Left lung (tissue), 10 donors: Measurements from ENCODE around the gene CFAP161. TPM values are rescaled to one million over a fixed set of nuclear protein-coding genes. Genes with fewer than 3 reads are reported as not detected.

Experiments
- ATAC-seq: fragments of 200-7000 bp; cut with Tn5 transposase; one replicate; pipeline ENCODE4 v1.9.1; 2020; ENCODE audit warnings: moderate library complexity
- DNase-seq, 4 donors: peaks; one replicate each; pipeline ENCODE4 v3.0.0-alpha.2; 2013 to 2020
- H3K27ac ChIP-seq, 2 donors: fragments of 200-600 bp; sonication (generic) in 1 of 2; one replicate each; pipeline versions ENCODE4 v1.5.0 to v1.8.0; 2020 to 2021
- H3K27me3 ChIP-seq, 2 donors: fragments of 200-600 bp; sonication (generic) in 1 of 2; one replicate each; pipeline versions ENCODE4 v1.5.0 to v1.8.0; 2020 to 2021
- H3K36me3 ChIP-seq, 2 donors: fragments of 200-600 bp; sonication (generic) in 1 of 2; one replicate each; pipeline versions ENCODE4 v1.5.0 to v1.8.0; 2020 to 2021
- H3K4me1 ChIP-seq, 2 donors: fragments of 200-600 bp; one replicate each; pipeline ENCODE4 v1.8.0; 2021
- H3K4me3 ChIP-seq, 2 donors: fragments of 200-600 bp; sonication (generic) in 1 of 2; one replicate each; pipeline versions ENCODE4 v1.5.0 to v1.8.0; 2020 to 2021; ENCODE audit warnings: mild to moderate bottlenecking in 1 of 2
- H3K9me3 ChIP-seq, 2 donors: fragments of 200-600 bp; sonication (generic) in 1 of 2; one replicate each; pipeline versions ENCODE4 v1.5.0 to v1.8.0; 2020 to 2021
- intact Hi-C, 2 donors: fragments of 100-400 bp; cut with DNase I; formaldehyde crosslinking; loops; one replicate each; pipeline versions ENCODE4 v1.11.2 to v1.14.2; 2022
- polyA plus RNA-seq, 6 donors: library from polyadenylated mRNA; unstranded; fragments of 120-200 nt; gene quantifications; one replicate each; pipeline ENCODE4 v1.2.1, GENCODE V29; 2013; ENCODE audit not compliant: insufficient read length in 6 of 6
- total RNA-seq, 2 donors: library from RNA; stranded (reverse); fragmentation: NEBNext Ultra II Directional; extraction: Animal tissue kit (Norgen Biotek cat#: 25700); gene quantifications; one replicate each; pipeline ENCODE4 v1.2.1, GENCODE V29; 2021
- TF ChIP-seq, protein P1 (sequence below), 2 donors: fragments of 200-600 bp; sonication (generic) in 1 of 2; IDR thresholded peaks; one replicate each; pipeline versions ENCODE4 v1.5.0 to v1.8.0; 2021; ENCODE audit warnings: antibody characterized with exemption in 2 of 2
- donor health status: DM: no; HTN: yes; CAD: no.
- donor health status: DM: no; HTN: no; CAD: no.

CFAP161 gene
- total and polyA plus RNA-seq, 8 donors = 0.64 to 12.2 (median 5.7) TPM

DNA sequence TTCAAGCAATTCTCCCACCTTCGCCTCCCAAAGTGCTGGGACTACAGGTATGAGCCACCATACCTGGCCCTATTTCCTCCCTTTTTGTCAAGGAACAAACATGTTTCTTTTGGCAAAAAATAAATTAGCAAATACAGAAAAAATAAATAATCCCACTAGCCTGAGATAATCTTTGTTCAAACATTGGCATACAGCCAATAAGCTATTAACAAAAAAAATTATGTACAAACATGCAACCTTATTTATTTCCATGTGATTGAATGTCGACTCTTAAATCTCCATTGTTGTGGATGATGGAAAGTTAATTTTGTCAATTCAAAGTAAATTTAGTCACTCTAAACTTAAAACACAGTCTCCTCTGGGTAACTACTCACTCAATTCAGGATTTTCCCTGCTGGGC, 44.3 kb downstream of the CFAP161 start:
- ATAC-seq (no peak), DNase-seq (no peak)
- Histone ChIP-seq H3K4me3 (no peak overlapping the region), H3K27me3 (peaks cover 0 to 22% of the 10 kb centered on the region in 2 donors), H3K36me3 (no peaks in the 10 kb centered on the region), H3K4me1 (peaks cover 0 to 6% of the 10 kb centered on the region in 2 donors), H3K27ac (no peak overlapping the region), H3K9me3 (no peaks in the 10 kb centered on the region)
- intact Hi-C loops = no loop called here
- TF ChIP-seq, protein P1, sequence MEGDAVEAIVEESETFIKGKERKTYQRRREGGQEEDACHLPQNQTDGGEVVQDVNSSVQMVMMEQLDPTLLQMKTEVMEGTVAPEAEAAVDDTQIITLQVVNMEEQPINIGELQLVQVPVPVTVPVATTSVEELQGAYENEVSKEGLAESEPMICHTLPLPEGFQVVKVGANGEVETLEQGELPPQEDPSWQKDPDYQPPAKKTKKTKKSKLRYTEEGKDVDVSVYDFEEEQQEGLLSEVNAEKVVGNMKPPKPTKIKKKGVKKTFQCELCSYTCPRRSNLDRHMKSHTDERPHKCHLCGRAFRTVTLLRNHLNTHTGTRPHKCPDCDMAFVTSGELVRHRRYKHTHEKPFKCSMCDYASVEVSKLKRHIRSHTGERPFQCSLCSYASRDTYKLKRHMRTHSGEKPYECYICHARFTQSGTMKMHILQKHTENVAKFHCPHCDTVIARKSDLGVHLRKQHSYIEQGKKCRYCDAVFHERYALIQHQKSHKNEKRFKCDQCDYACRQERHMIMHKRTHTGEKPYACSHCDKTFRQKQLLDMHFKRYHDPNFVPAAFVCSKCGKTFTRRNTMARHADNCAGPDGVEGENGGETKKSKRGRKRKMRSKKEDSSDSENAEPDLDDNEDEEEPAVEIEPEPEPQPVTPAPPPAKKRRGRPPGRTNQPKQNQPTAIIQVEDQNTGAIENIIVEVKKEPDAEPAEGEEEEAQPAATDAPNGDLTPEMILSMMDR (IDR thresholded peaks at IDR 0.05) = no peak

DNA sequence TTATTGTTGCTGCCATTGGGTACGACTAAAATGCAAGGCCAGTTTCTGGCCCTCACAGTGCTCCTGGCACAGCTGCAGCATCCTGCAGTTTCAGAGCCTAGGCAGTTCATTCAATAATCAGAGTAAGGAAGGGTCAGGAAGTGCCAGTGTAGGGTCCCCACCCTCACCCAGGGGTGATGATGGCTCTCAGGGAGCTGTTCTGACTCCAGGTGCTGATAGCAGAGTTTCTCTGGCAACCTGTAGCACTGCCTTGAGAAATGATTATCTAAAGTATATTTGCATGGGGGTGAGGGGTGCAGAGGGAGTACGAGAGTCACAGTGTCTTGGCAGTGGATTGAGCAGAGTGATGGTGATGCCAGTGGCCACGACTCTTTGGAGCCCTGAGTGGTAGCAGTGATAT, 47.1 kb downstream of the CFAP161 start:
- Histone ChIP-seq H3K4me3 (no peak overlapping the region), H3K4me1 (peaks cover 0 to 9% of the 10 kb centered on the region in 2 donors), H3K36me3 (no peaks in the 10 kb centered on the region), H3K9me3 (no peaks in the 10 kb centered on the region), H3K27ac (no peak overlapping the region), H3K27me3 (peaks cover 0 to 27% of the 10 kb centered on the region in 2 donors)
- no peak for ATAC-seq
- intact Hi-C loops = no loop called here
- no peak for DNase-seq
- TF ChIP-seq, protein P1 (IDR thresholded peaks at IDR 0.05) = no peak

DNA sequence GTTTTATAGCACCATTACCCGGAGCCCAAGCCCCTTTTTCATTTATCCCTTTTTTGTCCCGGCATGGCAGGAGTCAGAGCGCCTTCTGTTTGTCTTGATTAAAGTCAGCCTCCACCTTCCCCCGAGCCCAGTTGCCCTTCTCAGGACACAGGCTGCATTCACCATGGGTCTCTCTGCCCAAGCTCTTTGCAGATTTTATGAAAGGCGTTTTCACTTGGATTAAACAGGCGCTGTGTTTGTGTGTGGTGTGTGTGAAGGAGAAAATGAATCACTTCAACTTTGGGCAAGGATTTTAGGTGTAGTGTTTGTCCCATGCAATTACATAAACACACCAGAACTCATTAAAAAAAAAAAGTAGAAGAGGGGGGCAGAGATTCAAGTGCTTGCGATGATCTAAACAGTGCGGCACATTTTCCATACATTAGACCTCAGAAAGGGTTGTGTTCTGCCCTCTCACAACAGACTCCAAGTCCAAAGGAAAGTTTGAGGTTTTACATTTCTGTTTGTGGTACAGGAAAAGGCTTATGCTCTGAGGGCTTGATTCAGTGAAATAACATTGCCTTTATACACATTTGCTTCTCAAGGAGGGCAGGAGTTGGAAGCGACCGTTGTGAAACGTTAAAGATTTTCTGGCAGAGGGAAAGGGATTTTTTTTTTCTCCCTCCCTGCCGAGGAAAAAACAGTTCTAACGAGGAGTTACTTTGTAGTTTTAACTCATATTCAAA, 48.1 kb downstream of the CFAP161 start:
- peak; percentile 13 for ATAC-seq

DNA sequence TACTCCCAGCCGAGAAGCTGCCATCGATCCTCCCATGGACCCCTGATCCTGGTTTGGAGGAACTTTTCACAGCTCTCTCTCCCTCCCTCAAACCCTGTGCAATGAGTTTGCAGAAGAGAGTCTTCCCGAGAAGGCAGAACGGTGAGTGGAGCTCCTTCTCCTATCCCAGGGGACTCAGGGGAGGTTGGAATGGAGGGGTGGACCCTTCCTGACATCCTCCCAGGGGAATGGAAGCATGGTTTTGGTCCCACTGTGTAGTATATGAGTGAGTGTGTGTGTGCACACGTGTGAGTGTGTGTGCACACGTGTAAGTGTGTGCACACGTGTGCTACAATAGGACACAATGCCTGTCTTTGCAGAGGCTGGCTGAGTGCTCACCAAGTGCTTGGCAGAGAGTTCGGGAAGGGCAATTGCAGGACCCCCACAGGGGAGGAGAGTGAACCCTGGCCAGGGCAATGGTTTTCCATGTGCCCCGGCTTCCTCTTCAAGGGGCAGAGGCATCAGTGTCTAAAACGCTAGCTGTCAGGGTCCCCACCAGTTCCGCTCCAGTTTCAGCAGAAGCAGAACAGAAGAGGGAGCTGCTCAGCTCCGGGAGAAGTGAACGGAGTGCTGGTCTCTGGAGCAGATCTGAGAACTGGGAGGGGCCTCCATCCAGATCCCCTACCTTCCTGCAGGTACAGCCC, 48.8 kb downstream of the CFAP161 start:
- H3K27ac ChIP-seq = peak overlapping the region; percentile 63 to 77
- ATAC-seq = peak; percentile 77
- TF ChIP-seq, protein P1 (IDR thresholded peaks at IDR 0.05) = no peak

More for the DNA sequence above, 48.1 kb downstream of the CFAP161 start:
- H3K4me1 ChIP-seq = peaks cover 0 to 9% of the 10 kb centered on the region in 2 donors
- TF ChIP-seq, protein P1 (IDR thresholded peaks at IDR 0.05) = no peak
- no peaks in the 10 kb centered on the region for H3K9me3 ChIP-seq
- peak overlapping the region; percentile 63 to 77 for H3K27ac ChIP-seq
- peak in 2 of 4 donors; percentile 36 to 37 for DNase-seq
- no peaks in the 10 kb centered on the region for H3K36me3 ChIP-seq
- H3K27me3 ChIP-seq = peaks cover 0 to 27% of the 10 kb centered on the region in 2 donors
- peak overlapping the region; percentile 13 to 33 for H3K4me3 ChIP-seq
- intact Hi-C loops = no loop called here

DNA sequence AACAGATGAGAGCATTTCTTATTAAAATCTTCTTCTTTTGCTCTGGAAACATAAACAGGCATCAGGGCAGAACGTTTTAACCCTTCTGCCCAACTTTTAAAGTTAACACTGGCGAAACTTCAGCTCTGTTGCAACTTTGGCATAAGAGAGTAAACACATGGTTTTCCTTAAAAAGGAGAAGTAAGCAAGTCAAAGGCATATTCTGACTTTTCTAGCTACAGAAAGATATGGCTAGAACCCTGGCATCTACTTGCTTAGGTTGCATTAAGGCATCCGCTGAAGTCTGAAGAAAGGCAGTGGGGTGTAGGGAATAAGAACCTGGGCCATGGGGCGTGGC, 49.3 kb downstream of the CFAP161 start:
- TF ChIP-seq, protein P1 (IDR thresholded peaks at IDR 0.05) = no peak
- DNase-seq (peak in 1 of 4 donors; percentile 34), ATAC-seq (peak; percentile 6)
- Histone ChIP-seq H3K27ac (peak overlapping the region; percentile 63 to 77), H3K36me3 (no peaks in the 10 kb centered on the region), H3K4me1 (peaks cover 0 to 9% of the 10 kb centered on the region in 2 donors), H3K4me3 (peak overlapping the region; percentile 13 to 33), H3K27me3 (peaks cover 0 to 27% of the 10 kb centered on the region in 2 donors), H3K9me3 (no peaks in the 10 kb centered on the region)
- intact Hi-C loops = no loop called here

More for the DNA sequence above, 48.8 kb downstream of the CFAP161 start:
- peak overlapping the region; percentile 13 to 33 for H3K4me3 ChIP-seq
- H3K4me1 ChIP-seq = peaks cover 0 to 9% of the 10 kb centered on the region in 2 donors
- intact Hi-C loops = no loop called here
- no peaks in the 10 kb centered on the region for H3K36me3 ChIP-seq
- DNase-seq = peak in 2 of 4 donors; percentile 39 to 44
- peaks cover 0 to 27% of the 10 kb centered on the region in 2 donors for H3K27me3 ChIP-seq
- H3K9me3 ChIP-seq = no peaks in the 10 kb centered on the region
